OCI-LY1 (cell line): ENCODE measurements around the gene CPXM2.

Experiments
- EZH2 ChIP-seq: fragments of 200-600 bp; sonication (generic), shearing (Covaris generic); IDR thresholded peaks from 2 replicates; pipeline ENCODE4 v1.8.0; 2017; ENCODE audit warnings: borderline replicate concordance, mixed run types, mild to moderate bottlenecking, antibody characterized with exemption, low read length, moderate library complexity, mixed read lengths
- TF ChIP-seq, protein P1 (sequence below): fragments of 200-600 bp; sonication (generic), shearing (Covaris generic); IDR thresholded peaks from 2 replicates; pipeline ENCODE4 v1.5.1; 2017; ENCODE audit warnings: mild to moderate bottlenecking, antibody characterized with exemption, low read length, moderate library complexity, mixed read lengths

DNA sequence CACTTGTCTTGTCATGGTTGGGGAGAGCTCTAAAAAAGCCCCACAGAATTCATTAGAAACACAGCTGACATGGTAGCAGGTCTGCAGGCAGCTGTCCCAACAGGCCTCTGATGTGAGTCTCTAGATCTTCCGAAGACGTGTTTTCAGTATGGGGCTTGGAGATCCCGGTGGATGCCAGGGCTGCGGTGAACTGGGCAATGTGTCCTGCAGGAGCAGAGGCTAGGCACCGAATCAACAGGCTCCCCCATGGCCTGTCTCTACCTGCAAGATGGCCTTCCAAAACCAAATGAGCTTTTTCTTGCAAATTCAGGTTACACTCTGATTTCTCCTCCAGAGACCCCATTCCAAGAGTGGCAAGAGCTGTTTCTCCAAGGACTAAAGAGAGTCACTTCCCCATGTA is 2.9 kb downstream of the CPXM2 start:
- TF ChIP-seq, protein P1, sequence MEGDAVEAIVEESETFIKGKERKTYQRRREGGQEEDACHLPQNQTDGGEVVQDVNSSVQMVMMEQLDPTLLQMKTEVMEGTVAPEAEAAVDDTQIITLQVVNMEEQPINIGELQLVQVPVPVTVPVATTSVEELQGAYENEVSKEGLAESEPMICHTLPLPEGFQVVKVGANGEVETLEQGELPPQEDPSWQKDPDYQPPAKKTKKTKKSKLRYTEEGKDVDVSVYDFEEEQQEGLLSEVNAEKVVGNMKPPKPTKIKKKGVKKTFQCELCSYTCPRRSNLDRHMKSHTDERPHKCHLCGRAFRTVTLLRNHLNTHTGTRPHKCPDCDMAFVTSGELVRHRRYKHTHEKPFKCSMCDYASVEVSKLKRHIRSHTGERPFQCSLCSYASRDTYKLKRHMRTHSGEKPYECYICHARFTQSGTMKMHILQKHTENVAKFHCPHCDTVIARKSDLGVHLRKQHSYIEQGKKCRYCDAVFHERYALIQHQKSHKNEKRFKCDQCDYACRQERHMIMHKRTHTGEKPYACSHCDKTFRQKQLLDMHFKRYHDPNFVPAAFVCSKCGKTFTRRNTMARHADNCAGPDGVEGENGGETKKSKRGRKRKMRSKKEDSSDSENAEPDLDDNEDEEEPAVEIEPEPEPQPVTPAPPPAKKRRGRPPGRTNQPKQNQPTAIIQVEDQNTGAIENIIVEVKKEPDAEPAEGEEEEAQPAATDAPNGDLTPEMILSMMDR, result no peak
- no peak for TF ChIP-seq EZH2
